Loucy (cell line): ENCODE results near the gene MAML2.

Experiments used
- H2AFZ ChIP-seq: fragments of 200-600 bp; sonication (generic); 2 replicates; pipeline ENCODE4 v1.6.0; 2016; ENCODE audit warnings: antibody characterized with exemption, mild to moderate bottlenecking, low read length, moderate library complexity
- H3F3A ChIP-seq: fragments of 200-600 bp; 2 replicates; pipeline ENCODE4 v1.6.0; 2016; ENCODE audit warnings: antibody characterized with exemption, low read depth, mild to moderate bottlenecking
- H3K27me3 ChIP-seq: fragments of 200-600 bp; sonication (generic); 2 replicates; pipeline ENCODE4 v1.6.1; 2014; ENCODE audit warnings: low read length, mild to moderate bottlenecking; ENCODE audit not compliant: insufficient read depth, poor library complexity, severe bottlenecking
- H3K36me3 ChIP-seq: fragments of 200-600 bp; sonication (generic); 2 replicates; pipeline ENCODE4 v1.6.1; 2016; ENCODE audit warnings: low read length; ENCODE audit not compliant: insufficient read depth
- H3K4me1 ChIP-seq: fragments of 200-600 bp; sonication (generic); 2 replicates; pipeline ENCODE4 v1.5.1; 2014; ENCODE audit warnings: low read length, mild to moderate bottlenecking; ENCODE audit not compliant: insufficient read depth, poor library complexity, severe bottlenecking
- H3K4me2 ChIP-seq: fragments of 200-600 bp; sonication (generic); 2 replicates; pipeline ENCODE4 v1.6.0; 2014; ENCODE audit warnings: antibody characterized with exemption, low read length, low read depth, mild to moderate bottlenecking; ENCODE audit not compliant: poor library complexity, severe bottlenecking
- H3K4me3 ChIP-seq: fragments of 200-600 bp; sonication (generic); 2 replicates; pipeline ENCODE4 v1.5.1; 2014; ENCODE audit warnings: low read length, mild to moderate bottlenecking, mixed read lengths; ENCODE audit not compliant: poor library complexity, severe bottlenecking
- H3K79me2 ChIP-seq: fragments of 200-600 bp; sonication (generic); 2 replicates; pipeline ENCODE4 v1.6.1; 2014; ENCODE audit warnings: low read length; ENCODE audit not compliant: insufficient read depth
- H3K9ac ChIP-seq: fragments of 200-600 bp; sonication (generic); 2 replicates; pipeline ENCODE4 v1.6.0; 2014; ENCODE audit warnings: mild to moderate bottlenecking, low read depth, low read length, moderate library complexity; ENCODE audit not compliant: poor library complexity, severe bottlenecking
- H3K9me2 ChIP-seq: fragments of 200-600 bp; sonication (generic); replicated peaks from 2 replicates; pipeline ENCODE4 v1.6.1; 2016; ENCODE audit warnings: low read depth, low read length, mixed read lengths
- H3K9me3 ChIP-seq: fragments of 200-600 bp; sonication (generic); 2 replicates; pipeline ENCODE4 v1.6.1; 2014; ENCODE audit warnings: mild to moderate bottlenecking, antibody characterized with exemption, low read length, low read depth; ENCODE audit not compliant: insufficient read depth
- H4K20me1 ChIP-seq: fragments of 200-600 bp; sonication (generic); 2 replicates; pipeline ENCODE4 v1.6.0; 2014; ENCODE audit warnings: antibody characterized with exemption, low read length, mild to moderate bottlenecking; ENCODE audit not compliant: insufficient read depth, poor library complexity, severe bottlenecking
- EZH2phosphoT487 ChIP-seq: fragments of 200-600 bp; IDR thresholded peaks from 2 replicates; pipeline ENCODE4 v1.6.1; 2018; ENCODE audit warnings: antibody characterized with exemption, mild to moderate bottlenecking, moderate library complexity, borderline replicate concordance
- TF ChIP-seq, protein P1 (sequence below): fragments of 200-600 bp; sonication (generic); conservative IDR thresholded peaks from 2 replicates; pipeline ENCODE4 v1.5.1; 2014; ENCODE audit warnings: mild to moderate bottlenecking, antibody characterized with exemption, low read length

Gene MAML2

DNA sequence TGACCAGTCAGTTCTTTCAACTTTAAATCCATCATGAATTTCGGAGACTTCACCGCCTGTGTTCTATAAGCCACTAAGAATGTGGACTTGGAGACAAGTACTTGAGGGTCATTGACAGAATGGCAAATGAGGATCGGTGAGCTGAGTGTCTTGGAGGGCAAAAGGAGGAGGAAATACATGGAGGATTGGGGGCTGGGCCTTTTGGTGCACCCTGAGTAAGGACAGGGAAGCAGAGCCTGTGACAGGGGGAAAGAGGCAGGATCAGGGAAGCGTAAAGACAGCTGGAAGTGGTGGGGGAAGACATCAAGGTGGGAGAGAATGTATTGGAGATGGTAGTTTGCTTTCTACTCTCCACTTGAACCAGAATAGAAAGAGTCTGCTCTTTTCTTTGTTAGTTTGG is 348.7 kb downstream of the MAML2 start:
- no peaks in the 10 kb centered on the region for H4K20me1 ChIP-seq
- no peak overlapping the region for H3K9ac ChIP-seq
- no peak overlapping the region for H2AFZ ChIP-seq
- no peaks in the 10 kb centered on the region for H3K4me1 ChIP-seq
- TF ChIP-seq EZH2phosphoT487, result no peak
- TF ChIP-seq, protein P1, sequence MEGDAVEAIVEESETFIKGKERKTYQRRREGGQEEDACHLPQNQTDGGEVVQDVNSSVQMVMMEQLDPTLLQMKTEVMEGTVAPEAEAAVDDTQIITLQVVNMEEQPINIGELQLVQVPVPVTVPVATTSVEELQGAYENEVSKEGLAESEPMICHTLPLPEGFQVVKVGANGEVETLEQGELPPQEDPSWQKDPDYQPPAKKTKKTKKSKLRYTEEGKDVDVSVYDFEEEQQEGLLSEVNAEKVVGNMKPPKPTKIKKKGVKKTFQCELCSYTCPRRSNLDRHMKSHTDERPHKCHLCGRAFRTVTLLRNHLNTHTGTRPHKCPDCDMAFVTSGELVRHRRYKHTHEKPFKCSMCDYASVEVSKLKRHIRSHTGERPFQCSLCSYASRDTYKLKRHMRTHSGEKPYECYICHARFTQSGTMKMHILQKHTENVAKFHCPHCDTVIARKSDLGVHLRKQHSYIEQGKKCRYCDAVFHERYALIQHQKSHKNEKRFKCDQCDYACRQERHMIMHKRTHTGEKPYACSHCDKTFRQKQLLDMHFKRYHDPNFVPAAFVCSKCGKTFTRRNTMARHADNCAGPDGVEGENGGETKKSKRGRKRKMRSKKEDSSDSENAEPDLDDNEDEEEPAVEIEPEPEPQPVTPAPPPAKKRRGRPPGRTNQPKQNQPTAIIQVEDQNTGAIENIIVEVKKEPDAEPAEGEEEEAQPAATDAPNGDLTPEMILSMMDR, result no peak
- H3K4me3 ChIP-seq, result no peak overlapping the region
- H3K9me3 ChIP-seq, result no peaks in the 10 kb centered on the region
- no peaks in the 10 kb centered on the region for H3K27me3 ChIP-seq
- H3K9me2 ChIP-seq, result no peaks in the 10 kb centered on the region
- H3K79me2 ChIP-seq, result no peaks in the 10 kb centered on the region
- H3K4me2 ChIP-seq, result no peak overlapping the region
- no peaks in the 10 kb centered on the region for H3F3A ChIP-seq
- no peaks in the 10 kb centered on the region for H3K36me3 ChIP-seq

DNA sequence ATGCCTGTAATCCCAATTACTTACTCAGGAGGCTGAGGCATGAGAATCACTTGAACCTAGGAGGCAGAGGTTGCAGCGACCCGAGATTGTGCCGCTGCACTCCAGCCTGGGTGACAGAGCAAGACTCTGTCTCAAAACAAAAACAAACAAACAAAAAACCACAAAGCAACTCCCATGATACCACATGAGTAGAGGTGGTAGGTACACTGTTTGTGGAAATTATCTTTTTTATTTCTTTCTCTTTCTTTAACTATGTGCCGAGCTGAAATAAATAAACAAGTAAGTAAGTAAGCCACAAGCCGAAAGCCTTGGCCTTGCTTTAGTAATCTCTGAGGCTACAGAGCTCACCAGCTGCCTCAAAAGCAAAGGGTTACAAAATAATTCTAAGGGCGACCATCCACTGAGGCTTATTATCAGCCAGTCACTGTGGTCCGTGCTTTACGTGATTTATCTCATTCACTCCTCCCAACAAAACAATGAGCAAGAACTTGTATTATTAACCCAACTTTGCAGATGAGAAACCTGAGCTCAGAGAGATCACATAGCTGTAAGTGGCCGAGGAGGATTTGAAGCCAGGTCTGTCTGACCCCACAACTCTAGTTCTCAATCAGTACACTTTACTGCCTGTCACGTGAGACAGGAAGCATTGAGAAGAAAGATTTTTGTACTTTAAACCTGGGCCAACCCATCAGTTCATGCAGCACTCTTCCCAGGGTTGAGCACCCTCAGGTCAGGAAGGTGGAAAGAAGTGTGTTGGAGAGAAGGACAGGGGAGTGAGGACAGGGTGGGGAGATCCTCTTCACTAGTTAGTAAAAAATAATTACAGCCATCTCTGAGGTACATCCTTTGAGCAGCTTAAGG is 349.3 kb downstream of the MAML2 start:
- no peak overlapping the region for H3K9ac ChIP-seq

DNA sequence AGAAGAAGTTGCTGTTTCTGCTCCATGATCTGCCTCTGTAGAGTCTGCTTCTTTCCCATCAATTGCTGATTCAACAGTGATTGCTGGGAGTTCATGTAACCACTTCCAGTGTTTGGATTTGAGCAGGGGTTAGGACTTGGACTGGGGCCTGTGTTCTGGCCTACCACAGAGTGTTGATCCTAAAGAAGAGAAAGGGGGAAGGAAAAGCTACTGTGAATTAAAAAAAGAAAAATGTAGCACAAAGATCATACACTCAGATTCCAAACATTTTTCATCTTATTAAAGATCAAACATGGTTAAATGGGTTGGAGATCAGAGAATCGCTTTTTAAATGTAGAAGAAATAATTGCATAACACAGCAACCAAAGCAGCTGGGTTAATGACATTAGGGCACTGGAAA is 351.4 kb downstream of the MAML2 start:
- no peak overlapping the region for H3K9ac ChIP-seq
- H3F3A ChIP-seq, result no peaks in the 10 kb centered on the region
- H3K9me3 ChIP-seq, result no peaks in the 10 kb centered on the region
- no peaks in the 10 kb centered on the region for H3K9me2 ChIP-seq
- no peaks in the 10 kb centered on the region for H3K36me3 ChIP-seq
- no peaks in the 10 kb centered on the region for H3K27me3 ChIP-seq
- TF ChIP-seq EZH2phosphoT487, result no peak
- TF ChIP-seq, protein P1, result no peak
- H3K4me3 ChIP-seq, result no peak overlapping the region
- H3K4me2 ChIP-seq, result no peak overlapping the region
- H4K20me1 ChIP-seq, result no peaks in the 10 kb centered on the region
- no peaks in the 10 kb centered on the region for H3K79me2 ChIP-seq
- no peaks in the 10 kb centered on the region for H3K4me1 ChIP-seq
- no peak overlapping the region for H2AFZ ChIP-seq

More for the DNA sequence above, 349.3 kb downstream of the MAML2 start:
- Histone ChIP-seq H3K9me3 (no peaks in the 10 kb centered on the region), H3K4me3 (no peak overlapping the region), H3K27me3 (no peaks in the 10 kb centered on the region), H2AFZ (no peak overlapping the region), H3K4me1 (no peaks in the 10 kb centered on the region), H3F3A (no peaks in the 10 kb centered on the region), H3K9me2 (no peaks in the 10 kb centered on the region), H3K79me2 (no peaks in the 10 kb centered on the region), H3K4me2 (no peak overlapping the region), H3K36me3 (no peaks in the 10 kb centered on the region), H4K20me1 (no peaks in the 10 kb centered on the region)
- TF ChIP-seq EZH2phosphoT487, result no peak
- TF ChIP-seq, protein P1, result no peak
